Loucy (cell line): ENCODE results near the gene IL1R1.

Experiments used
- H2AFZ ChIP-seq: fragments of 200-600 bp; sonication (generic); 2 replicates; pipeline ENCODE4 v1.6.0; 2016; ENCODE audit warnings: antibody characterized with exemption, mild to moderate bottlenecking, low read length, moderate library complexity
- H3F3A ChIP-seq: fragments of 200-600 bp; 2 replicates; pipeline ENCODE4 v1.6.0; 2016; ENCODE audit warnings: antibody characterized with exemption, low read depth, mild to moderate bottlenecking
- H3K27me3 ChIP-seq: fragments of 200-600 bp; sonication (generic); 2 replicates; pipeline ENCODE4 v1.6.1; 2014; ENCODE audit warnings: low read length, mild to moderate bottlenecking; ENCODE audit not compliant: insufficient read depth, poor library complexity, severe bottlenecking
- H3K36me3 ChIP-seq: fragments of 200-600 bp; sonication (generic); 2 replicates; pipeline ENCODE4 v1.6.1; 2016; ENCODE audit warnings: low read length; ENCODE audit not compliant: insufficient read depth
- H3K4me1 ChIP-seq: fragments of 200-600 bp; sonication (generic); 2 replicates; pipeline ENCODE4 v1.5.1; 2014; ENCODE audit warnings: low read length, mild to moderate bottlenecking; ENCODE audit not compliant: insufficient read depth, poor library complexity, severe bottlenecking
- H3K4me2 ChIP-seq: fragments of 200-600 bp; sonication (generic); 2 replicates; pipeline ENCODE4 v1.6.0; 2014; ENCODE audit warnings: antibody characterized with exemption, low read length, low read depth, mild to moderate bottlenecking; ENCODE audit not compliant: poor library complexity, severe bottlenecking
- H3K4me3 ChIP-seq: fragments of 200-600 bp; sonication (generic); 2 replicates; pipeline ENCODE4 v1.5.1; 2014; ENCODE audit warnings: low read length, mild to moderate bottlenecking, mixed read lengths; ENCODE audit not compliant: poor library complexity, severe bottlenecking
- H3K79me2 ChIP-seq: fragments of 200-600 bp; sonication (generic); 2 replicates; pipeline ENCODE4 v1.6.1; 2014; ENCODE audit warnings: low read length; ENCODE audit not compliant: insufficient read depth
- H3K9ac ChIP-seq: fragments of 200-600 bp; sonication (generic); 2 replicates; pipeline ENCODE4 v1.6.0; 2014; ENCODE audit warnings: mild to moderate bottlenecking, low read depth, low read length, moderate library complexity; ENCODE audit not compliant: poor library complexity, severe bottlenecking
- H3K9me2 ChIP-seq: fragments of 200-600 bp; sonication (generic); replicated peaks from 2 replicates; pipeline ENCODE4 v1.6.1; 2016; ENCODE audit warnings: low read depth, low read length, mixed read lengths
- H3K9me3 ChIP-seq: fragments of 200-600 bp; sonication (generic); 2 replicates; pipeline ENCODE4 v1.6.1; 2014; ENCODE audit warnings: mild to moderate bottlenecking, antibody characterized with exemption, low read length, low read depth; ENCODE audit not compliant: insufficient read depth
- H4K20me1 ChIP-seq: fragments of 200-600 bp; sonication (generic); 2 replicates; pipeline ENCODE4 v1.6.0; 2014; ENCODE audit warnings: antibody characterized with exemption, low read length, mild to moderate bottlenecking; ENCODE audit not compliant: insufficient read depth, poor library complexity, severe bottlenecking
- CTCF ChIP-seq: fragments of 200-600 bp; sonication (generic); conservative IDR thresholded peaks from 2 replicates; pipeline ENCODE4 v1.5.1; 2014; ENCODE audit warnings: mild to moderate bottlenecking, antibody characterized with exemption, low read length
- EZH2phosphoT487 ChIP-seq: fragments of 200-600 bp; IDR thresholded peaks from 2 replicates; pipeline ENCODE4 v1.6.1; 2018; ENCODE audit warnings: antibody characterized with exemption, mild to moderate bottlenecking, moderate library complexity, borderline replicate concordance

Gene IL1R1

GRCh38 chr2:102143450-102143985, 972 bp downstream of the IL1R1 start:
- Histone ChIP-seq H3K4me2 (no peak overlapping the region), H3K4me3 (no peak overlapping the region), H3K36me3 (no peaks in the 10 kb centered on the region), H4K20me1 (no peaks in the 10 kb centered on the region), H3K79me2 (no peaks in the 10 kb centered on the region), H3F3A (no peaks in the 10 kb centered on the region), H3K9ac (no peak overlapping the region), H3K9me3 (peaks cover 5% of the 10 kb centered on the region; the same call in 1 of the 2 replicates), H3K9me2 (no peaks in the 10 kb centered on the region), H3K27me3 (no peaks in the 10 kb centered on the region), H2AFZ (no peak overlapping the region), H3K4me1 (peaks cover 5% of the 10 kb centered on the region)
- TF ChIP-seq CTCF (no peak), EZH2phosphoT487 (no peak)

- H3K9me3 ChIP-seq = peaks cover 11% of the 10 kb centered on the region; the same call in 1 of the 2 replicates
- no peaks in the 10 kb centered on the region for H3K9me2 ChIP-seq
- no peak overlapping the region for H2AFZ ChIP-seq
- peaks cover 2% of the 10 kb centered on the region for H3K27me3 ChIP-seq
- no peaks in the 10 kb centered on the region for H3K36me3 ChIP-seq
- H4K20me1 ChIP-seq = no peaks in the 10 kb centered on the region
- TF ChIP-seq EZH2phosphoT487 (no peak), CTCF (no peak)
- H3K9ac ChIP-seq = no peak overlapping the region
- H3K4me1 ChIP-seq = no peaks in the 10 kb centered on the region
- no peak overlapping the region for H3K4me2 ChIP-seq
- no peaks in the 10 kb centered on the region for H3F3A ChIP-seq
- no peak overlapping the region for H3K4me3 ChIP-seq
- no peaks in the 10 kb centered on the region for H3K79me2 ChIP-seq
Observed at GRCh38 chr2:102144128-102144527, 1.6 kb downstream of the IL1R1 start.

- TF ChIP-seq EZH2phosphoT487 (no peak), CTCF (no peak)
- Histone ChIP-seq H3F3A (no peaks in the 10 kb centered on the region), H3K4me1 (no peaks in the 10 kb centered on the region), H3K9ac (no peak overlapping the region), H2AFZ (no peak overlapping the region), H3K79me2 (no peaks in the 10 kb centered on the region), H3K4me3 (no peak overlapping the region), H3K4me2 (no peak overlapping the region), H3K9me2 (no peaks in the 10 kb centered on the region), H3K9me3 (peaks cover 14% of the 10 kb centered on the region; the same call in 1 of the 2 replicates), H3K27me3 (peaks cover 4% of the 10 kb centered on the region), H3K36me3 (no peaks in the 10 kb centered on the region), H4K20me1 (no peaks in the 10 kb centered on the region)
Observed at GRCh38 chr2:102145107-102145506, 2.6 kb downstream of the IL1R1 start.
